Measurements from ENCODE around the gene FAM78A. TPM values are rescaled to one million over a fixed set of nuclear protein-coding genes. Genes with fewer than 3 reads are reported as not detected.

Gene FAM78A
- total RNA-seq, 1 experiment from 2014 or later = 3.4 TPM

DNA sequence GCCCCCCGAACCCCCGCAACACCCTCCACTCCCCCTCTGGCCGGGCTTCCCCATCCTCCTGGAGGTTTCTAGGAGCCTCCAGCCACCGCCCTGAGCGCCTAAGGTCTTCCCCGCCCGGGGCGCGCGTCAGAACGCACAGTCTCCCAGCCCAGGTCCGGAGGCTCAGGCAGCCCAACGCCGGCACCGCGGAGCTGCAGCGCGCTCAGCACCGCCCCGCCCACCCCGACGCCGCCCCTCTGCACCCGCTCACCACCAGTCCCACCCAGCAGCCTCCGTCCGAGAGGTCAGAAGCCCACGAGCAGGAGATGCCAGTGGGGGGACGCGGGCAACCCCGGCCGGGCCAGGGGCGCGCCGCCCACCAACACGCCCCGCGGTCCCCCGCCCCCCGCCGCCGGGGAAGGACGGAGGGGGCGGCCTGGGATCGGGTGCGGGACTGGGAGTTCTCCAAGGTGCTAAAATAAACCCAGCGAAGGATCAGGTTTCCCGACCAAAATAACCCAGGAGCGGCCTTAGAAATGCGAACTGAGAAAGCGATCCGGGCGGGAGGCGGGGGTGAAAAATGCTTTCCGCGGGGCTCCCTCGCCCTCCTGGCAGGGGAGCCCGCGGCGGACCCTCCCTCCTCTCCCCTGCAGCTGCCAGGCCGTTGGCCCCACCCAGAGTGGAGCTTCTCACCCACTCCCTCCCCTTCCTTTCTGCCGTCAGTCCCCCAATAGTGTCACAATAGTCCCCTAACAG lies 6.5 kb upstream of the FAM78A start:
- Histone ChIP-seq H3K4me3 (replicated peaks in 1 of 2; ENCODE audit: low read depth in 1 of 2, low read length in 2 of 2) (no peak overlapping the region), H4K20me1 (ENCODE audit: insufficient read depth) (no peaks in the 10 kb centered on the region), H2AFZ (ENCODE audit: low read depth, low read length, poor library complexity, severe bottlenecking) (no peak overlapping the region), H3K36me3 (ENCODE audit: control insufficient read depth in 1 of 2, insufficient read depth in 2 of 2, low read length in 2 of 2) (no peaks in the 10 kb centered on the region), H3K4me2 (ENCODE audit: low read length) (no peak overlapping the region), H3K9ac (ENCODE audit: low read length) (no peak overlapping the region), H3K79me2 (ENCODE audit: insufficient read depth, low read length) (no peaks in the 10 kb centered on the region), H3K27me3 (ENCODE audit: insufficient read depth, low read length) (no peaks in the 10 kb centered on the region), H3K9me3 (ENCODE audit: control insufficient read depth in 1 of 2, insufficient read depth in 1 of 2, low read depth in 1 of 2, low read length in 2 of 2) (no peaks in the 10 kb centered on the region), H3K27ac (ENCODE audit: low read depth, low read length) (no peak overlapping the region), H3K9me2 (ENCODE audit: insufficient read depth) (no peaks in the 10 kb centered on the region), H3K4me1 (ENCODE audit: control insufficient read depth in 1 of 2, insufficient read depth in 2 of 2, low read length in 2 of 2) (peaks cover 0 to 8% of the 10 kb centered on the region in 2 experiments; a peak in 1 of 4 replicates)
- POLR2A ChIA-PET = no interaction called here
- intact Hi-C loops (cut with micrococcal nuclease) = no loop called here
- no peak for TF ChIP-seq SRF (IDR thresholded peaks at IDR 0.05; ENCODE audit: low read depth)
- DNase-seq (ENCODE audit: low read depth, low spot score) (no peak), ATAC-seq (no peak)
- CTCF ChIA-PET = no interaction called here
- RAD21 ChIA-PET (ENCODE audit: low non-redundant PET in 1 of 2, low total read pairs in 2 of 2, uncharacterized antibody in 2 of 2, unreplicated experiment in 2 of 2) = no interaction called here
- no TSS peak for BruUV-seq (replicated peaks)

DNA sequence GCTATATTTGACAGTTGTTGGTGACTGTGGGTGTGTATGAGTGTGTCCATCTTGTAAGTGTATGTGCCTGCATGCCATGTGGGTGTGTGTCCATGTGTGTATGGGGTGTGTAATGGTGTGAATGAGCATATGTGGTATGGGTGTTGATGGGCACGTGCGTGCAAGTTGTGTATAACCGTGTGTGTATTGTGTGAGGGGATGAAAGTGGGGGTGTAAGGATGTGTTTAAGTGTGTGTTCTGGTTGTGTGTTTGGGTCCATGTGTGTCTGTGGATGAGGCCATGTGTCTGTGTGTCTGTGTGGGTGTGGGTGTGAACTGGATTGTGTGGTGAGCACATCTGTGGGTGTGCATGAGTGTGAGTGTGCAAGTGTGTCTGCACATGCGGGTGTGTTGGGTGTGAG lies 5.9 kb upstream of the FAM78A start:
- DNase-seq (ENCODE audit: low read depth, low spot score) (no peak), ATAC-seq (no peak)
- Histone ChIP-seq H3K27ac (ENCODE audit: low read depth, low read length) (no peak overlapping the region), H3K9me3 (ENCODE audit: control insufficient read depth in 1 of 2, insufficient read depth in 1 of 2, low read depth in 1 of 2, low read length in 2 of 2) (no peaks in the 10 kb centered on the region), H3K9me2 (ENCODE audit: insufficient read depth) (no peaks in the 10 kb centered on the region), H3K27me3 (ENCODE audit: insufficient read depth, low read length) (no peaks in the 10 kb centered on the region), H4K20me1 (ENCODE audit: insufficient read depth) (no peaks in the 10 kb centered on the region), H3K36me3 (ENCODE audit: control insufficient read depth in 1 of 2, insufficient read depth in 2 of 2, low read length in 2 of 2) (no peaks in the 10 kb centered on the region), H3K4me3 (replicated peaks in 1 of 2; ENCODE audit: low read depth in 1 of 2, low read length in 2 of 2) (no peak overlapping the region), H3K4me1 (ENCODE audit: control insufficient read depth in 1 of 2, insufficient read depth in 2 of 2, low read length in 2 of 2) (peaks cover 0 to 8% of the 10 kb centered on the region in 2 experiments; a peak in 1 of 4 replicates), H2AFZ (ENCODE audit: low read depth, low read length, poor library complexity, severe bottlenecking) (no peak overlapping the region), H3K4me2 (ENCODE audit: low read length) (no peak overlapping the region), H3K9ac (ENCODE audit: low read length) (no peak overlapping the region), H3K79me2 (ENCODE audit: insufficient read depth, low read length) (no peaks in the 10 kb centered on the region)
- intact Hi-C loops (cut with micrococcal nuclease) = no loop called here
- ChIA-PET POLR2A (no interaction called here), CTCF (no interaction called here), RAD21 (ENCODE audit: low non-redundant PET in 1 of 2, low total read pairs in 2 of 2, uncharacterized antibody in 2 of 2, unreplicated experiment in 2 of 2) (no interaction called here)
- TF ChIP-seq, protein P1, sequence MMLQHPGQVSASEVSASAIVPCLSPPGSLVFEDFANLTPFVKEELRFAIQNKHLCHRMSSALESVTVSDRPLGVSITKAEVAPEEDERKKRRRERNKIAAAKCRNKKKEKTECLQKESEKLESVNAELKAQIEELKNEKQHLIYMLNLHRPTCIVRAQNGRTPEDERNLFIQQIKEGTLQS (IDR thresholded peaks at IDR 0.05) = no peak
- no peak for TF ChIP-seq EZH2phosphoT487 (IDR thresholded peaks at IDR 0.05; ENCODE audit: borderline replicate concordance)
- TF ChIP-seq, protein P2, sequence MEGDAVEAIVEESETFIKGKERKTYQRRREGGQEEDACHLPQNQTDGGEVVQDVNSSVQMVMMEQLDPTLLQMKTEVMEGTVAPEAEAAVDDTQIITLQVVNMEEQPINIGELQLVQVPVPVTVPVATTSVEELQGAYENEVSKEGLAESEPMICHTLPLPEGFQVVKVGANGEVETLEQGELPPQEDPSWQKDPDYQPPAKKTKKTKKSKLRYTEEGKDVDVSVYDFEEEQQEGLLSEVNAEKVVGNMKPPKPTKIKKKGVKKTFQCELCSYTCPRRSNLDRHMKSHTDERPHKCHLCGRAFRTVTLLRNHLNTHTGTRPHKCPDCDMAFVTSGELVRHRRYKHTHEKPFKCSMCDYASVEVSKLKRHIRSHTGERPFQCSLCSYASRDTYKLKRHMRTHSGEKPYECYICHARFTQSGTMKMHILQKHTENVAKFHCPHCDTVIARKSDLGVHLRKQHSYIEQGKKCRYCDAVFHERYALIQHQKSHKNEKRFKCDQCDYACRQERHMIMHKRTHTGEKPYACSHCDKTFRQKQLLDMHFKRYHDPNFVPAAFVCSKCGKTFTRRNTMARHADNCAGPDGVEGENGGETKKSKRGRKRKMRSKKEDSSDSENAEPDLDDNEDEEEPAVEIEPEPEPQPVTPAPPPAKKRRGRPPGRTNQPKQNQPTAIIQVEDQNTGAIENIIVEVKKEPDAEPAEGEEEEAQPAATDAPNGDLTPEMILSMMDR (IDR thresholded peaks at IDR 0.05 in 2 of 3, conservative IDR thresholded peaks at IDR 0.05 in 1 of 3; ENCODE audit: borderline replicate concordance in 1 of 3, insufficient read depth in 1 of 3, low read depth in 2 of 3, low read length in 2 of 3) = no peak
- TF ChIP-seq JUND (IDR thresholded peaks at IDR 0.05) = no peak
- no peak for TF ChIP-seq TCF7L2 (IDR thresholded peaks at IDR 0.05; ENCODE audit: borderline replicate concordance, extremely low read depth, insufficient read depth, insufficient read length)
- TF ChIP-seq EGR1 (IDR thresholded peaks at IDR 0.05; ENCODE audit: low read depth) = no peak
- no peak for TF ChIP-seq ZNF274 (IDR thresholded peaks at IDR 0.05; ENCODE audit: low read depth, low read length)
- TF ChIP-seq POLR2A (IDR thresholded peaks at IDR 0.05; ENCODE audit: borderline replicate concordance, extremely low read depth, insufficient read depth, insufficient read length) = no peak
- no TSS peak for BruUV-seq (replicated peaks)

Measured in HCT116 (cell line).